Transverse colon (tissue), 4 donors: ENCODE results near the gene MCUB.
"Not testable (repeated sequence)": the region's sequence is repeated elsewhere in the genome, so short reads cannot be mapped to it uniquely, and the experiment has no call there.

Experiments
- CTCF ChIP-seq, 5 experiments: fragments of 200-600 bp in 3 of 5; fragments of 450-650 bp in 2 of 5; sonication (generic) in 3 of 5; IDR thresholded peaks; 1 replicate in 2 of 5; 2 replicates in 3 of 5; pipeline ENCODE4 v1.5.1; 2016 to 2017; ENCODE audit warnings: antibody characterized with exemption in 5 of 5, inconsistent platforms in 3 of 5, mild to moderate bottlenecking in 2 of 5, moderate library complexity in 1 of 5
- EP300 ChIP-seq: sonication (generic); formaldehyde crosslinking; IDR thresholded peaks from one replicate; pipeline ENCODE4 v1.6.1; 2017; ENCODE audit warnings: antibody characterized with exemption, low read depth
- POLR2A ChIP-seq: fragments of 450-650 bp; IDR thresholded peaks from one replicate; pipeline ENCODE4 v1.6.1; 2016; ENCODE audit warnings: antibody characterized with exemption, mild to moderate bottlenecking, moderate library complexity
- POLR2AphosphoS5 ChIP-seq, 3 donors: sonication (generic); formaldehyde crosslinking; IDR thresholded peaks; one replicate each; pipeline ENCODE4 v1.6.1; 2016; ENCODE audit warnings: antibody characterized with exemption in 3 of 3

DNA sequence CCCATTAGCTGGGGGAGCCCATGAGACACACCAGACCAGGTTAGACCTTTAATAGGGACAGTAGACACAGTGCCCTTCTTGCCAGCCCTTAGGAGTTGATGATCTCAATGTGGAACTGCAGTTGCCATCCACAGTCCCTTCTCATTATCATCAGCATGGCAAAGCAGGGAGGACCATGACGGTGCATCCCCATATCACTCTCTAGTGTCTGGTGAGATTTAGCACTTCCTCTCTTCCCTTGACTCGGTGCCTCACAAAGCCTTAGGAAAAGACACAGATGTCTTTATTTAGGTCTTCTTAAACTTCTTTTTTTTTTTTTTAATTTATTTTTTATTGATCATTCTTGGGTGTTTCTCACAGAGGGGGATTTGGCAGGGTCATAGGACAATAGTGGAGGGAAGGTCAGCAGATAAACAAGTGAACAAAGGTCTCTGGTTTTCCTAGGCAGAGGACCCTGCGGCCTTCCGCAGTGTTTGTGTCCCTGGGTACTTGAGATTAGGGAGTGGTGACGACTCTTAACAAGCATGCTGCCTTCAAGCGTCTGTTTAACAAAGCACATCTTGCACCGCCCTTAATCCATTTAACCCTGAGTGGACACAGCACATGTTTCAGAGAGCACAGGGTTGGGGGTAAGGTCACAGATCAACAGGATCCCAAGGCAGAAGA lies 36.5 kb downstream of the MCUB start:
- TF ChIP-seq CTCF (IDR thresholded peaks at IDR 0.05); POLR2AphosphoS5 (IDR thresholded peaks at IDR 0.05); POLR2A; EP300: not testable (repeated sequence)
